HCT116 (cell line): ENCODE data around the gene PJA1.

Experiments used
- POLR2A ChIP-seq: IDR thresholded peaks from 2 replicates; pipeline ENCODE4 v1.7.0; 2011; ENCODE audit warnings: borderline replicate concordance; ENCODE audit not compliant: insufficient read depth, insufficient read length; ENCODE audit errors: extremely low read depth
- SRF ChIP-seq: IDR thresholded peaks from 2 replicates; pipeline ENCODE4 v1.6.1; 2012; ENCODE audit warnings: low read depth
- YY1 ChIP-seq: IDR thresholded peaks from 2 replicates; pipeline ENCODE4 v1.6.1; 2011; ENCODE audit warnings: low read length, low read depth, moderate library complexity, mild to moderate bottlenecking; ENCODE audit not compliant: insufficient replicate concordance; ENCODE audit errors: extremely low read depth

DNA sequence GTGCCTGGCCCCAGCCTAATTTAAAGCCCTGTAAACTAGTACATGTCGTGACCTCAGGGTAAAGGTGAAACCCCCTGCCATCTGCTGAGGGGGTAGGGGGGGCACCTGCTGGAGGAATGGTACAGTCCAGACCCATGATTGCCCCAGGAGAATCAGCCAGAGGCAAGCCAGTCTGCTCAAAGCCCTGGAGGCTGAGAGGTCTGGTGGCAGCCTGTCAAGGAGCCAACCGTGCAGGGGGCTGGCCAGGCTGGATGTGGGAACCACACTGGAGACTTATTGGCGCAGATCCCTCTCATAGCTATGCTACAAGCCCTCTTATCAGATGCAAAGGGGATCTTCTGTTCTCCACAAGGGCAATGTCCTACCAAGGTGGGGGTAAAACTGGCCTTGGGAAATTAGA lies 31.4 kb upstream of the PJA1 start:
- TF ChIP-seq POLR2A = no peak
- no peak for TF ChIP-seq YY1
- TF ChIP-seq SRF = no peak
